Kidney (tissue), 14 donors: ENCODE results near the gene TFAP2C. TPM values are rescaled to one million over a fixed set of nuclear protein-coding genes. Genes with fewer than 3 reads are reported as not detected.

ENCODE experiments used
- DNase-seq, 5 donors: peaks; one replicate each; pipeline ENCODE4 v3.0.0-alpha.2; 2013 to 2020
- FAIRE-seq: peaks from 2 replicates; lab custom pipeline; 2012; peaks lifted over from hg19 to GRCh38; lab: Jason Lieb, UNC
- H3K27ac ChIP-seq, 2 donors: one replicate each; pipeline ENCODE4 v1.7.0; 2013; ENCODE audit warnings: low read depth in 2 of 2, low read length in 2 of 2, inconsistent platforms in 1 of 2
- H3K27me3 ChIP-seq: one replicate; pipeline ENCODE4 v1.7.1; 2013; ENCODE audit warnings: low read length, inconsistent platforms; ENCODE audit not compliant: control insufficient read depth, insufficient read depth
- H3K36me3 ChIP-seq, 3 donors: one replicate each; pipeline versions ENCODE4 v1.7.0 to v1.7.1; 2013; ENCODE audit warnings: low read length in 3 of 3, control low read depth in 1 of 3, inconsistent platforms in 1 of 3; ENCODE audit not compliant: insufficient read depth in 3 of 3, control insufficient read depth in 2 of 3
- H3K4me1 ChIP-seq, 3 donors: one replicate each; pipeline versions ENCODE4 v1.7.0 to v1.7.1; 2013; ENCODE audit warnings: low read length in 3 of 3, inconsistent platforms in 1 of 3, low read depth in 1 of 3; ENCODE audit not compliant: control insufficient read depth in 2 of 3, insufficient read depth in 2 of 3
- H3K4me3 ChIP-seq, 3 donors: one replicate each; pipeline versions ENCODE4 v1.7.0 to v1.8.1; 2013; ENCODE audit warnings: low read length in 3 of 3, control low read depth in 1 of 3, inconsistent platforms in 1 of 3
- H3K9ac ChIP-seq, 3 donors: one replicate each; pipeline versions ENCODE4 v1.7.0 to v1.7.1; 2013; ENCODE audit warnings: low read length in 3 of 3, control low read depth in 1 of 3, inconsistent platforms in 1 of 3
- H3K9me3 ChIP-seq, 3 donors: one replicate each; pipeline versions ENCODE4 v1.7.0 to v1.7.1; 2013; ENCODE audit warnings: low read length in 3 of 3, control low read depth in 1 of 3, inconsistent platforms in 1 of 3; ENCODE audit not compliant: control insufficient read depth in 2 of 3, insufficient read depth in 1 of 3
- intact Hi-C: fragments of 100-400 bp; cut with DNase I; formaldehyde crosslinking; loops from one replicate; pipeline ENCODE4 v1.11.1; 2022
- polyA plus RNA-seq: library from polyadenylated mRNA; stranded (reverse); fragments of 350-450 nt; fragmentation: Illumina TruSeq; extraction: RNeasy Lipid Tissue Mini Kit (QIAGEN cat#74804); gene quantifications from one replicate; pipeline ENCODE4 v1.2.3, GENCODE V29; 2014; ENCODE audit warnings: low read depth, low replicate concordance; ENCODE audit not compliant: insufficient read depth
- total RNA-seq: library from RNA; stranded (reverse); fragmentation: NEBNext Ultra II Directional; extraction: Animal tissue kit (Norgen Biotek cat#: 25700); gene quantifications from one replicate; pipeline ENCODE4 v1.2.1, GENCODE V29; 2021
- TF ChIP-seq, protein P1 (sequence below): IDR thresholded peaks from 3 replicates; pipeline ENCODE4 v1.5.1; 2012; ENCODE audit warnings: mild to moderate bottlenecking, moderate library complexity, borderline replicate concordance; ENCODE audit not compliant: insufficient read depth; ENCODE audit errors: extremely low read depth
- donor health status: control.
- donor health status: control.
- donor health status: control.
- donor health status: control.
- donor health status: control.
- donor health status: DM: yes; HTN: yes; CAD: no.
- donor health status: Normal renal cell carcinoma (clear cell type).

TFAP2C gene
- total and polyA plus RNA-seq, 2 donors from 2014 or later: 0.65 to 1.4 TPM

DNA sequence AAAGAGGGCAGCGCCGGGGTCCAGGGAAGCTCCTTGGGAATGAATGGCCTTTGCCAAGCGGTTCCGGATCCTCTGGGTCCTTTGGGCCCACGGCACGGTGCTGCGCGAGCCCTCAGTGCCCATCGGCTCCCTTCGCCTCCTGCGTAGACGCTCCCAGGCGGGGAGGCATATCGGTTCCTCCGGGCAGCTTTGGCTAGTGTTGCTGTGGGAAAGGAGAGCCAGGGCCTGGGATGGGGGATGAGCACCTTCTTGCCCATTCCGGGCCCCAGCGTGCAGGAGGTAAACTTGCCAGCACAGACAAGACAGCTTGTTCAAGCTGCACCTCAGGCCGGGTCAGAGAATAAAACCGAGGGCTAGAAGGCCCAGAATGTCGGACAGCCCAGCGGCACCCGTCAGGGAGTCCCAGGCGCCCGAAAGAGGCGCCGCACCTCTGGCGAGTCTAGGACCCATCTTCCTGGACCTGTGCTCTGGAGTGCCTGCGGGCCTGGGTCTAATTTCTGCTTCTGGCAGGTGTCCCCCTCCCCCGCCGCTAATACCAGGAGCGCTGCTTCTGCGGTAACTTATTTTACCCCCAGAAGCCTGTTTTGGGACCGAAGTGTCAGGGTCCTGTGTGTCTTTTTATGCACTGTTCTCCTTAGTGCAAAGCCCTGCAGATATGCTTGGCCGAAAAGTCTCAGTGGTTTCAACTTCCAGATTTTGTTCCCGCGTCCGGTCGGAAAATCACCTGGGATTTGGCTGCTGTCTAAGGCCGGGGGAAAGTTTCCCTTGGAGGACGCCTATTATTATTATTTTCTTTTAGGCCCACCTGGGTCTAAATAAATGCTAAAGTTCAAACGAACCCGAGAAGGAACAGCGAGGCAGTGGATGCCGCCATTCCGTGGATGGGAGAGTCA lies 1.7 kb upstream of the TFAP2C start:
- Histone ChIP-seq H3K9me3 (no peaks in the 10 kb centered on the region), H3K9ac (no peak overlapping the region), H3K36me3 (no peaks in the 10 kb centered on the region), H3K4me3 (no peak overlapping the region), H3K4me1 (peaks cover 0 to 13% (median 0%) of the 10 kb centered on the region in 3 donors), H3K27ac (no peak overlapping the region), H3K27me3 (peaks cover 51% of the 10 kb centered on the region)
- intact Hi-C loops: no loop called here
- FAIRE-seq: no peak
- peak; percentile 10 to 60 (median 29) for DNase-seq
- TF ChIP-seq, protein P1, sequence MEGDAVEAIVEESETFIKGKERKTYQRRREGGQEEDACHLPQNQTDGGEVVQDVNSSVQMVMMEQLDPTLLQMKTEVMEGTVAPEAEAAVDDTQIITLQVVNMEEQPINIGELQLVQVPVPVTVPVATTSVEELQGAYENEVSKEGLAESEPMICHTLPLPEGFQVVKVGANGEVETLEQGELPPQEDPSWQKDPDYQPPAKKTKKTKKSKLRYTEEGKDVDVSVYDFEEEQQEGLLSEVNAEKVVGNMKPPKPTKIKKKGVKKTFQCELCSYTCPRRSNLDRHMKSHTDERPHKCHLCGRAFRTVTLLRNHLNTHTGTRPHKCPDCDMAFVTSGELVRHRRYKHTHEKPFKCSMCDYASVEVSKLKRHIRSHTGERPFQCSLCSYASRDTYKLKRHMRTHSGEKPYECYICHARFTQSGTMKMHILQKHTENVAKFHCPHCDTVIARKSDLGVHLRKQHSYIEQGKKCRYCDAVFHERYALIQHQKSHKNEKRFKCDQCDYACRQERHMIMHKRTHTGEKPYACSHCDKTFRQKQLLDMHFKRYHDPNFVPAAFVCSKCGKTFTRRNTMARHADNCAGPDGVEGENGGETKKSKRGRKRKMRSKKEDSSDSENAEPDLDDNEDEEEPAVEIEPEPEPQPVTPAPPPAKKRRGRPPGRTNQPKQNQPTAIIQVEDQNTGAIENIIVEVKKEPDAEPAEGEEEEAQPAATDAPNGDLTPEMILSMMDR: no peak

DNA sequence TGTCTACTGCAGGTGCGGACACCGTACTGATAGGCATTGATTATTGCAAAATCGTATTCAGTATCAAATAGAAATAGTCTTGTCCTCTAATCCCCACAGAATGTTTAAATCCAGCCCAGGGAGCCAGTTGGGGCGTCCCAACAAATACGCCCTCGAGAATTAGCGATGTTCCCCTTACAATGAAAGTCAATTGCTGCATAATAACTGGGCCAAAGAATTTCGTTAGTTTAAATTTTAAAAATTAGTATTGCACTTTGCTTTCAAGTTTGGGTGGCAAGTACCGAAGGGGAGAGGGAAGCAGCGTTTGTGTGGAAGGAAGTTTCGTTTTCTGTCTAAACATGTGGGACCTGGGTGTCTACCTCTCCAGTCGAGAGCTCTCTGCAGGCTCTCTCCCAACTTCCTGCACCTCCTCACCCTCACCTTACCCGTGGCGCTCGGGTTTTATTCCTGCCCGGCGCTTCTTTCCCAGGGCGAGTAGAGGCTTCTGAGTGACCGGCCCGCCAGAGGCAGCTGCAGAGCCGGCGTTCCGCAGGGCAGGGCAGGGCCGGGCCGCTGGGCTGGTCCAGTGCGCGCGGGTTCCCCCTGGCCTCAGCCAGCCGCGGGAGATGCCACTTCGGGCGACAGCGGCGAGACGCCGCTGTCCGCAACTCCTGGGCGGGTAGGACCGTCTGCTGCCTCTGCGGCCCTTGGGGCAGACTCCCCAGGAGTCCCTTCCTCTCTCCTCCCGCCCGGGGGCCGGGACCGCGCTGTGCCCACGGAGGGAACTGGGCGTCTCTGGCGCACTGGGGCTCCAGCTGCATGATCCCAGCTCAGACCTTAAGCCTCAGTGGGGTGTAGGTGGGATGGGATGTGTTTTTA lies 862 bp upstream of the TFAP2C start:
- Histone ChIP-seq H3K4me1 (peaks cover 0 to 13% (median 0%) of the 10 kb centered on the region in 3 donors), H3K9me3 (no peaks in the 10 kb centered on the region), H3K27me3 (peaks cover 55% of the 10 kb centered on the region), H3K36me3 (no peaks in the 10 kb centered on the region), H3K27ac (no peak overlapping the region), H3K9ac (no peak overlapping the region), H3K4me3 (peak overlapping the region in 1 of 3 donors; percentile 24)
- FAIRE-seq: no peak
- intact Hi-C loops: no loop called here
- peak; percentile 41 to 80 (median 53) for DNase-seq
- TF ChIP-seq, protein P1: no peak

DNA sequence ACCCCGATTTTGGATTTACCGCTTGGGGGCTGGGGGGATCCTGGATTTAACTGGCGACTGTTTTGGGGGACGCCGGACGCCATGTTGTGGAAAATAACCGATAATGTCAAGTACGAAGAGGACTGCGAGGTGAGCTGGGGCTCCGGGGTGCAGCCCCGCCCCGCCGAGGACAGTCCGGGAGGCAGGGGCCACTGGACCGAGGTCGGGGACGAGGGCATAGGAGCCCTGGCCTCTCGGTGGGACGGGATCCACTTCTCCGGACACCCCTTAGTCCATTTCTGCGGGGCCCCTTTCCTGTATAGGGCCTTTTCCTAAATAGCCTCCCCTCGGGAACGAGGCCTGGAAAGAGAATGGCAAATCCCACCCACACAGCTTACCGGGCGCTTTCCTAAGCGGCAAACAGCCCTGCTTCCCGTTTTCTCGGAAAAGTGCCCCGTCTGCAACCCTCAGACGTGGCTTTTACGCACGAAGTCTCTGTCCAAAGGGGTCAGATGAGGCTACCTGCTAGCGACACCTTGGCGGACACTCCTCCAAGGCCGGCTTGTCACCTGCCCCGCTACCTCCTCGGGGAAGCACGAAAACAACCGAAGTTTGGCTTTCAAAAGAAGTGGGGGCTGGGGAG lies 469 bp downstream of the TFAP2C start:
- Histone ChIP-seq H3K27ac (no peak overlapping the region), H3K27me3 (peaks cover 63% of the 10 kb centered on the region), H3K9me3 (no peaks in the 10 kb centered on the region), H3K4me1 (peaks cover 0 to 13% (median 0%) of the 10 kb centered on the region in 3 donors), H3K36me3 (no peaks in the 10 kb centered on the region), H3K9ac (no peak overlapping the region), H3K4me3 (peak overlapping the region in 2 of 3 donors; percentile 32 to 38)
- FAIRE-seq (no peak), DNase-seq (peak in 1 of 5 donors; percentile 60)
- intact Hi-C loops: no loop called here
- TF ChIP-seq, protein P1: no peak
